GM21381 (cell line): ENCODE data around the gene KCNC4.

Experiments used
- ATAC-seq: cut with Tn5 transposase; IDR thresholded peaks from one replicate; pipeline ENCODE4 v1.9.1; 2021; ENCODE audit warnings: mild to moderate bottlenecking, moderate library complexity; ENCODE audit not compliant: unreplicated experiment

KCNC4 gene

GRCh38 chr1:110188035-110188618 lies 22.0 kb upstream of the KCNC4 start:
- ATAC-seq = no peak

- ATAC-seq = no peak
These were observed 20.9 kb upstream of the KCNC4 start for GRCh38 chr1:110189181-110189580.

- ATAC-seq = no peak
These were observed 19.7 kb upstream of the KCNC4 start for GRCh38 chr1:110190282-110190929.

- ATAC-seq = no peak
These were observed 17.6 kb upstream of the KCNC4 start for GRCh38 chr1:110192541-110192940.

GRCh38 chr1:110195196-110195595 lies 14.9 kb upstream of the KCNC4 start:
- ATAC-seq = no peak

- no peak for ATAC-seq
These were observed 13.0 kb upstream of the KCNC4 start for GRCh38 chr1:110196917-110197765.

- ATAC-seq = no peak
These were observed 12.0 kb upstream of the KCNC4 start for GRCh38 chr1:110197905-110198629.

- ATAC-seq = no peak
These were observed 11.4 kb upstream of the KCNC4 start for GRCh38 chr1:110198746-110199145.

- no peak for ATAC-seq
These were observed 9.9 kb upstream of the KCNC4 start for GRCh38 chr1:110200190-110200589.

GRCh38 chr1:110200666-110201065 lies 9.4 kb upstream of the KCNC4 start:
- no peak for ATAC-seq

GRCh38 chr1:110201157-110201825 lies 8.8 kb upstream of the KCNC4 start:
- ATAC-seq = no peak

GRCh38 chr1:110203021-110203661 lies 7.0 kb upstream of the KCNC4 start:
- ATAC-seq = no peak

- no peak for ATAC-seq
These were observed 5.0 kb upstream of the KCNC4 start for GRCh38 chr1:110205156-110205555.

GRCh38 chr1:110205591-110206155 lies 4.4 kb upstream of the KCNC4 start:
- no peak for ATAC-seq

GRCh38 chr1:110206261-110206920 lies 3.7 kb upstream of the KCNC4 start:
- no peak for ATAC-seq

- no peak for ATAC-seq
These were observed 2.3 kb upstream of the KCNC4 start for GRCh38 chr1:110207831-110208230.

GRCh38 chr1:110208916-110209645 lies 1.0 kb upstream of the KCNC4 start:
- ATAC-seq = no peak

- ATAC-seq = peak; percentile 33
These were observed 736 bp downstream of the KCNC4 start for GRCh38 chr1:110210604-110211495.
